Epidermal melanocyte (primary cell): ENCODE measurements around the gene CENPB.

Source experiments
- DNase-seq: peaks from one replicate; pipeline ENCODE4 v3.0.0; 2011; ENCODE audit warnings: low spot score; ENCODE audit not compliant: insufficient read length

The CENPB gene

DNA sequence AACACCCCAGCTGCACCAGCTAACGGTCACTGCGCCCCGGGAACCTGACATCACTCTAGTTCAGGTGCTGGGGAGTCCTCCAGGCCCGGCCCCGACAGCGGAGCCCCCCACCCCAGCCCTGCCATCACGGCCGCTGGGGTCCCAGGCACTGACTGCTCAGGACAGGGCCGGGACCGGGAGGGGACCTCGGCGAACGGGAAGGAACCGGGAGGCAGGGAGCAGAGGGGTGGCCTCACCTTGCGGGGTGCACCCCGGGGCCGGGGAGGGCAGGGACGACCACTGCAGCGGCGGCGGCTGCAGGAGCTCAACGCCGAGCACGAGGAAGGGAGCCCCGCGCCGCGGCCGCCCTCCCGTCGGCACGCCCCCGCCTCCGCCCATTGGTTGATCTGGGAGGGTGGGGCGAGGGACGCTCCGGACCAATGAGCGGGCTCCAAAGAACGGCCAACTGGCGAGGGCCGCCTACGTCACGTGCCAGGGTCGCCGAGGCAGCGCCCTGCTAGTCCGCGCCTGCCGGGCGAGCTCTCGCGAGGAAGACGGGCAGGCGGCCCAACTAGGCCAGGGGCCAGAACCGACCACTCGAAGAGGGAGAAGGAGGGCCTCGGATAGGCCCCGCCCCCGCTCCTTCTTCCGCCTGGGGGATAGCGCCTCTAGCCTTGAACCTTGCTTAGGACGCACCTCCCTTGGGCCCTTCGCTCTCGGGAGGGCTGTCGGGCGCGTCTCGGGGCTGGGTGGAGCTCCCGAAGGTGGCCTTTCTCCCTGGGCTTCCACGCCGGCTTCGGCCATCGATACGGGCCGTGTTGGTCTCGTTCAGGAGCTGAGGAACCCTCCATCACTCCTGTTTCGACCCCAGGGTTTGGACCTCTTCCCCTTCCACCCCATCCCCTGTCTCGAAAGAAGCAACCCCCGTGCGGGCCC is 18.9 kb downstream of the CENPB start, which contains the start of gene ADISSP:
Gene ADISSP (minus strand): TSS at position 327 of the 915 bp plus-strand sequence. CDS start 7,653 bp downstream, outside the sequence.
- DNase-seq: peak; percentile 96

DNA sequence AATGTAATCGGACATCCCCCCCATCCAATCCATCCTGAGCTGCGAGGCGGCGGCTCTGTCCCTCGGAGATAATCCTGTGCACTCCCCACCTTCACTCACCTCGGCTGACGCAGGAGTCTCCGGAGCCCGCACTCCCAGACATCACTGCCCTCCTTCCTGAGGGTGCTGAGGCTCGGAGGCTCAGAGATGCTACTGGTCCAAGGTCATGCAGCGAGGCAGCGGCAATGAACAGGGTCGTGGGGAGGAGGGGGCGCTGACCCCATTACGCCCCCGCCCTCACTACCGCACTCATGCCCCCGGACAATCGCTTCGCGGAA is 19.5 kb downstream of the CENPB start:
- DNase-seq: peak; percentile 3

DNA sequence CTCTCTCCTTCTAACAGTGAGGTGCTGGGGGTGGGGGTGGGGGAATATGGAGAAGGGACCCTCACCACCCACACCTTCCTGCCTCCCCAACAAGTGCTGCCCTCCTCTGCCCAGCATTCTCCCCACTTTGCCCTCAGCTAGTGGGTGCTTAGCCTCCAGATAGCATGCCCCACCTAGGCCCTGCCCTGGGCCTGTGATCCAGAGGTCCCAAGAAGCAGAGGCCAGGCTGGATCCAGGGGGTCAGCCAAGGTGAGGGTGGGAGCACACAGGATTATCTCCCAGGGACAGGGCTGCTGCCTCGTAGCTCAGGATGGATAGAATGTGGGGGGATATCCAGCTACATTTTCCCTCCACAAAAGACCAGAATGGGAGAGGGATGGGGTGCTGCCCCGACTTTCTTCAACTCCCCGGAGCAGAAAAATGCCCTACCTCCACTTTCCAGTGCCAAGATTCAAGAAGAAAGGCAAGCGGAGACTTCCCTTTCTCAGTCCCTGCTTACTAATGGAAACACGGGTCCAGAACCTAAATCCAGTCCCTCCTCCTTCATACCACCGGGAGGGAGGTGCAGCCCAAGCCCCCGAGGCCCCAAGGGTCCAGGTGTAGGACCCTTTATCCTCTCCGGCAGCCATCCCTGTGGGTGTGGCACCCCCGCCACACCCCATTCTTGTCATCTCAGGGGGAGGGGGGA is 20.0 kb downstream of the CENPB start:
- peak; percentile 5 for DNase-seq

DNA sequence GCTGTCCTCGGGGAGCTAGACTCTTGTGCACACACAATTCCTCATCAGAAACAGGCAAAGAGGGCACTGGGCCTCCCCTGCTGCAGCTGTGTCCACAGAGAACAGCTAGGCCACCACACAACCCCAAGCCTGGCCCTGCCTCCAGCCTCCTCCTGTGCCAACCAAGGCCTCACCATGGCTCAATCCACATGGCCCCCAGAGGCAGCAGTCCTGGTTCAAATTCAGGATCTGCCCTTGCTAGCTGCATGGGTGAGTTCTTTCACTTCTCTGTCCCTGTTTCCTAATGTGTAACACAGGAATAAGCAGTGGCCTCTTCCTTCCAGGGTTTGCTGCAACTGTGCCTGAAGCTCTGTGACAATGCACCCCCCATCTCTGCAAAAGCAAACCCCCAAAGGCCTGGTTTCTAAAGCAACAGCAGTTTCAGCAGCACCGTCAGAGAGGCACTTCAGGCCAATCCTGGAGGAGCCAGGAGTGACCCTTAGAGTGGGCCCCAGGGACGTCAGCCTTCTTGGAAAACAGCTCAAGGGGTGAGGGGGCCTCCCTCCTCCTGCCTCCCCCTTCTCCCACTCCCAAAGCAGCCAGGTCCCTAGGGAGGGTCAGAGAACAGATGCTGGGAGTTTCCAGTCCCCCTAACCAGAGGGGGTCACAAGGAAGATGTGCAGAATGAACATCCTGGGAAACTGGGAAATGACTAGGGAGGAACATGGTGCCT is 21.2 kb downstream of the CENPB start:
- DNase-seq: no peak

DNA sequence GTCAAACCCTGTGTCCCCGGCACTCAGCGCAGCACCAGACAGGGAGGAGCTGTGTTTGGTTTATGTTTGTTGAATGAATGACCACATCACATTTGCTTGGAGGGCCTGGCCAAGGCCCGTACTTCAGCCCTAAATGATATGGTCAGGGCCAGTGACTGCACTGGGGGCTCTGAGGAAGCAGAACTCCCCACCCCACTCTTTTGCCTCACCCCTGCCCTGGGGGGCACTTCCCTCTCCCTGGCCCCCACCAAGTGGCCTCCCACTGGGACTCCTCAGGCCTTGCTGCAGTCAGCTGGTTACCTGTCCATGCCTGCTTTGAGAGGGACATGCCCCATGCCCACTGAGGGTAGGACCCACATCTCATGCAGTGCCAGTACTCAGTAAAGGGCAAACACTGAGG is 21.9 kb downstream of the CENPB start:
- no peak for DNase-seq

DNA sequence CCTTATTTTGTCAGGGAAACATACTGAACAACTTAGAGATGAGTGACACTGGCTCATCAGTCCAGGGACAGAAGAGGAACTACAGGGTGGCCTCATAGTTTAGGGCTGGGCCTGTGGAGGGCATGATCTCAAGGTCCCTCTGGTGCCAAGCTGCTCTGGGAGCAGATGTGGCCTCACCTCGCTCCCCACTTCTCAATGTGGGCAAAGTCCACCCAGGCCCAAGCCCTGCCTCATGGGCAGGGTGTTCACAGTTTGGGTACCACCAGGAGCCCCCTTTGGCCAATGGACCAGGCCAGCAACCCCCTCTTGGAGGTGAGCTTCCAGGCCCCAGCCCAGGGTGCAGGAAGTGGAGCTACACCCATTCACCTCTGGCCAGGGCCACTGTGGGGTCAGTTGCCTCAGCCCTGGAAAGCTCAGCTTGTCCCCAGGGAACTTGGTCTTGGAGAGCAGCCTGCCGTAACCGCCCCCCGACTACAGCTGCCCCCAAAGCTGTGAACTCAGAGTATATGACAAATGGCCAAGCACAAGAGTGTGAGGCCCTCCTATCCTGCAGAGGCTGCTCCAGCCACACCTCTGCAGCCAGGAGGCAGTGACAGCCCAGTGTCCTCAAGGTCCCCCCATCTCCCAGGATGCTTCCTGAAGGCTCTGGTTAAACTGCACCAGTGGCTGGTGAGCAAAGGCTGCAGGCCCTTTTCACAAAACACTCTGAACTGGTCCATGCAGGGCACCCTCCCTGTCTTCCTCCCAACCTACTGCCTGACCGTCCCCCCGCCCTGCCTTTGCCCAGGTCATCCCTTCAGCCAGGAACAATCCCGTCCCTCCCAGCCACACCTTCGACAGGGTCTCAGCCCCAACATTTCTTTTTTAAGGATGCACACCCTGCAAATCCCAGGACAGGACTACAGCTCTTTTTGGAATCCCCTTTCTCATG is 22.6 kb downstream of the CENPB start:
- no peak for DNase-seq

DNA sequence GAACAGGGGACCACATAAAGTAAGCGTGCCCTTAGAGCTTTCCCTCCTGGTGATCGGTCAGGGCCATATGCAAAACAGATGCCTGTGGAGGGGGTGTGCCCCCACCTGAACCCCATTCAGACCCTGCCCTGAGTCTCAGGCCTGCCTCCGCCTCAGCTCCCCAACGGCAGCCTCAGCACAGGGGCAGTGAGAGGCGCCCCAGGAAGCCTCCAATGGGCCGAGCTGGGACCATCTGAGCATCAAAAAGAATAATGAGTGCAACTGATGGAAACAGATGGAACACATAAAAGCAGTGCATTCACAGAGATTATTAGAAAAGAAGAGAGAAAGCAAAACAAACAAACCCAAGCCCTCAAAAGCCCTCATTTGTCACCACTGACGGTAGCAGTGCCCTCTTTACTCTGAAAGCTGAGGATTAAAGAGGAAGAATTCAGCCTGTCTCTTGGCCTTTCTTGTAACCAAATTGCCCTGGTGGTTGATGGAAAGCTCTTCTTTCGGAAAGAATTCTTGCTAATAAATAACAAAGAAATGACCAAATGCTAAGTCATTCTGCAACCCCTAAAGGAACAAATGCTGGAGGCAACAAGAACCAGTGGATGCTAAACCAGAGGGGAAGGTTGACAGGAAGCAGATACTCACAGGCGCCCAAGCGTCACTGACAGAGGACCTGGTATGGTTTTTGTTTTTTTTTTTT is 25.7 kb downstream of the CENPB start:
- no peak for DNase-seq

DNA sequence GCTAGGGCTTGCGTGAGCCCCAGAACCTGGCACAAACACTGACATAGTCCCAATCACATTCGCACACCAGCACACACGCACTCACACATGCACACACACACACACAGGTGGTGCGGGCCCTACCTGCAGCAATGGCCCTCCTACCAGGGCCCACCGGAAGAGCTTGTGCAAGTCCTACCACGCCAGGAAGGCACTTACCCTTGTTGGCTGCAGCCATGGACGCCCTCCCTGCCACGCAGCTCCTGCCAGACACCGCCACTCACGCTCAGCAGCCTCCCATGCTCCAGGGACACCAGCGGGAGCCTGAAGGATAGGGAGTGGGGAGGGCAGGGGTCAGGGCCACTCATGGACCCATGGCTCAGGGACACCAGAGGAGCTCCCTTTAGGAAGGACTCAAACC is 26.7 kb downstream of the CENPB start:
- DNase-seq: no peak

DNA sequence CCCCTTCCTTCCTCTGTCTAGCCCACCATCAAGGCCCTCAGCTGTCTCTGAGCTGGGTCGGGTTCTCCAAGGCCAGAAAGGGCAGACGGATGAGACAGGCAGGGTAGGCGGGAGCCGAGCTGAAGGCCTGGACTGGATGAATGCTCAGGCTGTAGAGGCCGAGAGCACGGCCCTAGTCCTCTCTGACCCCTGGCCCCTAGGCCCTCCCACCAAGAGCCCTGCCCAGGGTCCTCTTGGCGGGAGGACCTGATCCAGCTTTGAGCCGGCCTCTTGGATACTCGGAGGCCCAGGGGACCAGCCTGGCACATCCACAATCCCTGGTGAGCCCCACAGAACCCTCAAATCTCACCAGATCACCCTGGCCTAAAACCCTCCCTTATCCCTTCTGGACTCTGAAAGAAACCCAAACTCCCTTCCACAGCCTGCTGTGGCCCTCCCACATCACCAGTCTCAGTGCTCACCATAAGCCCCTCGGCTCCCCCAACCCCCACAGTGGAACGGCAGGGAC is 27.2 kb downstream of the CENPB start:
- no peak for DNase-seq

DNA sequence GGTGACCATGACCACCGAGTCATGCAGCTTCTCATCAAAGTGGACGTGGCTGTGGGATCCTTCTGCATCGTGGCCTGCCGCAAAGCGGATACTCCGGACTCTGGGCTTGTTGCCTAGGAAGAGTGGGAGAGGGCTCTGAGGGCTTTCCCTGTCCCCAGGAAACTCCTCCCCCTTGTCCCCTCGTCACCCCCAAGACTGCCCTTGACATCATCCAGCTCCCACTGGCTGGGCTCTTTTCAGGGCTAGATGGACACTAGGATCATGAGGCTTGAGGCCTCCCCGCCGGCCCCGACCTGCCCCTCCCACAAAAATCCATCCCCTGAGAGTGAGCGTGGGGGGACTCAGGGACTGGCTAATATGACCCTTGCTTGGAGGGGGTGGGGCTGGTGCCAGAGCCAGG is 28.0 kb downstream of the CENPB start:
- no peak for DNase-seq

DNA sequence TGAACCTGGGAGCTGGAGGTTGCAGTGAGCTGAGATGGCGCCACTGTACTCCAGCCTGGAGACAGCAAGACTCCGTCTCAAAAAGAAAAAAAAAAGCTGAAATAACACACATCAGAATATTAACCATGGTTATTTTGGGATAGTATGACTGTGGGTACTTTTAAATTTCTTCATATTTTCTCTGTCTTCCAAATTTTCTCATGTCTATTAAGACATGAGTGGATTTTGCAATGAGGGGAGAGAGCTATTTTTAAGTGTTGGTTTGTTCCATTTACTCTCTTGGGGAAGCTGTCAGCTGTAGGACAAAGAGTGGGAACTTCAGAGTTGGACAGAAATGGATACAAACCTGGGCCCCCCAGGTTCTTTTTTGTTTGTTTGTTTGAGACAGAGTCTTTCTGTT is 29.3 kb downstream of the CENPB start:
- no peak for DNase-seq

DNA sequence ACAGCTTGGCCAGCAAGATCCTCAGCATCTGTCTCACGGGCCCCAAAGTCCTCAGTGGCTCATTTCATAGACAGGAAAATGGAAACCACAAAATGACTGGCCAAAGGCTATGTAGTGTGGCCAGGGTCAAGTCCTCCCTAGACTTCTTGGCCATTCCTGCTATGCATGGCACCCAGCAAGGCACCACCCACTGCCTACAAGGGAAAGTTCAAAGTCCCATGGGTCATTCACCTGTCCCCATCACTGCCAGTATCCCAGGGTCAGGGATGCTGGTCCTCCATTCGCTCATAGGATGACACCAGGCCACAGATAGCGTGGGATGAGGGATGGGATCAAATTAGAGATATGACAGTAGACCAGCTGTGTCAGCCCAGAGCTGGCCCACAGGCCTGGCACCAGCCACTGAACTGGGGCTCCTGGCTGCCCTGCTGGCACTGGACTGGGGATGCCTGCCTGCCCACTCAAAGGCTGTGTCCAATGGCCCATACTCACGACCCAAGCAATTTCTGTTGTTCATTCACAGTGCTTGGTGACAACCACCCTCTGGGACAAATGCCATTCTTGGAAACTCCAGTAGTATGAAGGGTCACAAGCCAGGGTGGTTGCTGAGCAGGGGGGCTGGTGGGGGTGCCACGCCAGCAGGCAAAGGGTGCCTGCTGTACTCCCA is 30.6 kb downstream of the CENPB start:
- no peak for DNase-seq

DNA sequence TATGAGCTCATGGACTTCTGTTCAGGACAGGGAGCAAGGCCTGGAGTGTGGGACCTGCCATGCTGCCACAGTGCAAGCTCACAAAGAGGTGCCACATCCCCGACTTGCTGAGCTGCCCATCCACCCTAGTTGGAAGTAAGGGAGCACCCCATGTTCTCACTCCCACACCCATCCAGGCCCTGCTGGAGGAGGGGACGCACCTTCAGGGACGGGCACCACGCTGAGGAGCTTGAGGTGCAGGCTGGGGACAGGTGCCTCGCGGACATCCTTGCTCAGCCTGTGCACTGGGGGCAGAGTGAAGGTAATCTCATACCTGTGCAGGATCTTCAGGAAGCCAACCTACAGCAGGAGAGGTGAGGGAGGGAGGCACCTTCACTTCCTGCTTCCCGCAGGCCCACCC is 31.3 kb downstream of the CENPB start:
- DNase-seq: no peak

DNA sequence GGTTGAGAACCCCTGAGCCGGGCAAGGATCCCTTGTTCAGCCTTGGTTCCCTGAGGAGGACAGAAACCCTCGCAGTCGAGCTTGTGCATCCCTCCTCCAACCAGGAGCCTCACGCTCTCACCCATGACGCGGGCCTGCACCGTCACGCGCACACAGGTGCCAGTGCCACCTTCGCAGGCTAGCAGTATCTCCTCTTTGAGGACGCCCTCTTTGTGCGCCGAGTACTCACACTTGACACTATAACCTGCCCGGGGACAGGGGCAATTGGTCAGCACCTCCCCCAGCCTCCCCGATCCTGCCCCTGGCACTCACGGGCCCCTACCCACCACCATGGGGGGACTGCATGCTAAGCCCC is 32.3 kb downstream of the CENPB start:
- no peak for DNase-seq

DNA sequence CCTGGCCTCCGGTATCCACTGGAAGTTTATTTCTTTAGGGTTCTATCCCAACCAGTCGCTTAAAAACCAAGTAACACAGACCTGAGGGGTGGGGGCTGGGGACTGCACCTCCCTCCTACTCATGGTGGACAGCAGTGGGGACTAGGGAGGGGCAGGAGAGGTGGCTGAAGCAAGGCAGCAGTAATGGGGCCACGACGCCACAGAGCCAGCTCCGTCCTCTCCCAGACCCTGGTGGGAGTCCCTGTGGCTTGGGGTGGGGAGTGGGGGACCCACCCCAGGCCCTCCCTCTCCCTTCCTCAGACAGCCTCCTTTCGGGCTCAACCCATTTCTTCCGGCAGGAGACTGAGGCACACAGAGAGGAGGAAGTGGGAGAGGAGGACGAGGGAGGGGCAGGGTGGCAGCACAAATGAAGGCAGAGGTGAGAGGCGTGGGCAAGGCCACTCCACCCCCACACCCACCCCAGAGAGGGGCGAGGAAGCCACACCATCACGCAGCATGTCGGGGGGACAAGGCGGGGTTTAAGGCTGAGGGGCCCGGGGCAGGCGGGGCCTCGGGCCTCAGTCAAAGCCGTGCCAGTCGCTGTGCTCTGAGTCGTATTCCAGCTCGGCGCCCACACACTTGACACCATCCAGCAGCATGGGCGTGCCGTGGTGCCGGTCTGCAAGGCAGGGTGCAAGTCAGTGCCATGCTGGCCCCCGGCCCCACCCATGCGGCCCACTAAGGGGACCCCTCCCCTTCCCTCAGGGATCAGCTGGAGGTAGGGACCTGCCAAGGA is 32.9 kb downstream of the CENPB start:
- no peak for DNase-seq

DNA sequence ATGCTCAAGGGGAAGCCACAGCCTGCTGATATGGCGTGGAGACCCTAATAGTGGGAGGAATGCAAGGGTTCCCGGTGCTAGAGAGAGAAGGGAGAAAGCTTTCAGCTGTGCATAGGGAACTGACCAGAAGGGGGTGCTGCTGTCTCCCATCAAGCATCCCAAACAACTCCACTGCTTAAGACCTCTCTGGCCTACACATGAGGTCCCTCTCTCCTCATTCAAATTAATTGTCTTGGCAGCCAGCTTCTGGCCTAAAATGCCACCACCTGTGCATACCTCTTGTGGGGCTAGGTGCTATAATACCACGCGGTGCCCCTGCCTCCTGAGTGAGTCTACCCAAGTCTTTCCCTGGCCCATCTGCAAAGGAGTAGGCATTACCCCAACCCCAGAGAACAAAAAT is 33.4 kb downstream of the CENPB start:
- peak; percentile 89 for DNase-seq

DNA sequence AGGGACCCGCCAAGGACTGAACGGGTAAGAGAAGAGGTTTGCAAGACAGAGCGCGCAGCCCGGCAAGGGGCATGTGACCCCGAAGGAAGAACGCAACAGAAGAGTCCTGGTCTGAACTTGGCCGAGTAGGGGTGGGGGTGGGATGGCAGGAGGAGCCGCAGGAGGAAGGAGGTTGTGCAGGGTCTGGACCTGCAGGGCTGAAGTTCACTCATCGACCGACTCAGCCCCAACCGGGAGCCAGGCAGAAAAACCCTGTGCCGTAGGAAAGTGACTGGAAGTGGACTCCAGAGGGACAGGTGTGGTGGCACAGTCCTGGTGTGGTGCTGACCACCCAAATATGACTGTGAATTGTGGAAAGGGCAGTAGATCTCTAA is 34.2 kb downstream of the CENPB start:
- no peak for DNase-seq

DNA sequence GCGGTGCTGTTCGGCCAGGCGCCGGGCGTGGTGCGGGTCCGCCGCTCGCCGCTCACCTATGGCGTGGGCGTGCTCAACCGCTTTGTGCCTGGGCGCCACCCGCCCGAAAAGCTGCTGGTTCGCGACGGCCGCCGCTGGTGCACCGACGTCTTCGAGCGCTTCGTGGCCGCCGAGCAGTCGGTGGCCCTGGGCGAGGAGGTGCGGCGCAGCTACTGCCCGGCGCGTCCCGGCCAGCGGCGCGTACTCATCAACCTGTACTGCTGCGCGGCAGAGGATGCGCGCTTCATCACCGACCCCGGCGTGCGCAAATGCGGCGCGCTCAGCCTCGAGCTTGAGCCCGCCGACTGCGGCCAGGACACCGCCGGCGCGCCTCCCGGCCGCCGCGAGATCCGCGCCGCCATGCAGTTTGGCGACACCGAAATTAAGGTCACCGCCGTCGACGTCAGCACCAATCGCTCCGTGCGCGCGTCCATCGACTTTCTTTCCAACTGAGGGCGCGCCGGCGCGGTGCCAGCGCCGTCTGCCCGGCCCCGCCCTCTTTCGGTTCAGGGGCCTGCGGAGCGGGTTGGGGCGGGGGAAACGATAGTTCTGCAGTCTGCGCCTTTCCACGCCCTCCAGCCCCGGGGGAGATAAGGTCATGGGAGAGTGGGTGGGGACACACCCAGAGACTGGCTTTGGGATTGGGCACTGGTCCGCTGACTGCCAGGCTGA is 34.7 kb downstream of the CENPB start:
- peak; percentile 86 for DNase-seq

DNA sequence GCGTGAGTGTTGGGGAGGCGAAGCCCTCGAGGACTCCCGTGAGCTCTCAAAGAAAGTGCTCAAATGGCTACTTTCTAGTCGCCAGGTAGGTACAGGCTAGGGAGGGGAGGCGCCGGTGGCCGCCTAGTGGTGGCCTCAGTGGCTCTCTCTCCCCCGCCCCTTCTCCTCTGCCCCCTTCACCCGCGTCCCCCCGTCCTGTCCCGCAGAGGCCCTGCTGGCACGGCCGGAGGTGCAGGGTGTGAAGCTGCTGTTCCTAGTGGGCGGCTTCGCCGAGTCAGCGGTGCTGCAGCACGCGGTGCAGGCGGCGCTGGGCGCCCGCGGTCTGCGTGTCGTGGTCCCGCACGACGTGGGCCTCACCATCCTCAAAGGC is 35.2 kb downstream of the CENPB start:
- no peak for DNase-seq
